Upper lobe of left lung (tissue), 6 donors: ENCODE data around the gene FNDC1. TPM values are rescaled to one million over a fixed set of nuclear protein-coding genes. Genes with fewer than 3 reads are reported as not detected.

Experiments used
- ATAC-seq, 2 donors: fragments of 200-7000 bp; cut with Tn5 transposase; one replicate each; pipeline ENCODE4 v1.9.1; 2022; ENCODE audit warnings: mild to moderate bottlenecking in 2 of 2, moderate library complexity in 2 of 2; ENCODE audit not compliant: low FRiP score in 2 of 2
- DNase-seq, 2 donors: peaks; one replicate each; pipeline ENCODE4 v3.0.0-alpha.2; 2019 to 2020
- H3K27ac ChIP-seq, 4 donors: fragments of 200-600 bp; sonication (generic); one replicate each; pipeline ENCODE4 v1.5.1; 2016 to 2019
- H3K27me3 ChIP-seq, 4 donors: fragments of 200-600 bp; sonication (generic); one replicate each; pipeline ENCODE4 v1.5.1; 2017 to 2019
- H3K36me3 ChIP-seq, 4 donors: fragments of 200-600 bp; sonication (generic); one replicate each; pipeline ENCODE4 v1.5.1; 2016 to 2019
- H3K4me1 ChIP-seq, 4 donors: fragments of 200-600 bp; sonication (generic); one replicate each; pipeline ENCODE4 v1.5.1; 2018 to 2019
- H3K4me3 ChIP-seq, 4 donors: fragments of 200-600 bp; sonication (generic); one replicate each; pipeline ENCODE4 v1.5.1; 2017 to 2019; ENCODE audit warnings: mild to moderate bottlenecking in 2 of 4, moderate library complexity in 1 of 4
- H3K9me3 ChIP-seq, 4 donors: fragments of 200-600 bp; sonication (generic); one replicate each; pipeline ENCODE4 v1.5.1; 2018 to 2019
- CTCF ChIP-seq, 6 experiments: fragments of 450-650 bp in 4 of 6; fragments of 200-600 bp in 2 of 6; sonication (generic) in 2 of 6; IDR thresholded peaks; one replicate each; pipeline ENCODE4 v1.5.1; 2016 to 2019; ENCODE audit warnings: antibody characterized with exemption in 6 of 6
- EP300 ChIP-seq, 4 donors: sonication (generic); formaldehyde crosslinking; IDR thresholded peaks; one replicate each; pipeline ENCODE4 v1.5.1; 2017; ENCODE audit warnings: antibody characterized with exemption in 4 of 4, control low read depth in 2 of 4
- POLR2A ChIP-seq, 4 donors: fragments of 450-650 bp; IDR thresholded peaks; one replicate each; pipeline ENCODE4 v1.5.1; 2016 to 2017; ENCODE audit warnings: antibody characterized with exemption in 4 of 4, mild to moderate bottlenecking in 2 of 4
- POLR2AphosphoS5 ChIP-seq, 2 donors: sonication (generic); formaldehyde crosslinking; IDR thresholded peaks; one replicate each; pipeline ENCODE4 v1.5.1; 2017; ENCODE audit warnings: antibody characterized with exemption in 2 of 2
- WGBS, 2 donors: methylation state at CpG; one replicate each; pipeline ENCODE4 v1.1.5; 2017 to 2018; 5-methylcytosine and 5-hydroxymethylcytosine counted together
- total RNA-seq, 6 donors: library from RNA; depleted of rRNA in 4 of 6; stranded (reverse); fragments of >200 nt in 4 of 6; gene quantifications; one replicate each; pipeline versions ENCODE4 v1.1.0 to v1.2.1, GENCODE V29; 2016 to 2021
- donor health status: DM: no; HTN: no; CAD: no; lungs with moderate emphysema.
- donor health status: DM: no; HTN: yes; CAD: no; lungs with severe emphysema.

Gene FNDC1
- total RNA-seq, 6 donors from 2014 or later: 0.30 to 1.8 (median 0.65) TPM; not detected in 2

DNA sequence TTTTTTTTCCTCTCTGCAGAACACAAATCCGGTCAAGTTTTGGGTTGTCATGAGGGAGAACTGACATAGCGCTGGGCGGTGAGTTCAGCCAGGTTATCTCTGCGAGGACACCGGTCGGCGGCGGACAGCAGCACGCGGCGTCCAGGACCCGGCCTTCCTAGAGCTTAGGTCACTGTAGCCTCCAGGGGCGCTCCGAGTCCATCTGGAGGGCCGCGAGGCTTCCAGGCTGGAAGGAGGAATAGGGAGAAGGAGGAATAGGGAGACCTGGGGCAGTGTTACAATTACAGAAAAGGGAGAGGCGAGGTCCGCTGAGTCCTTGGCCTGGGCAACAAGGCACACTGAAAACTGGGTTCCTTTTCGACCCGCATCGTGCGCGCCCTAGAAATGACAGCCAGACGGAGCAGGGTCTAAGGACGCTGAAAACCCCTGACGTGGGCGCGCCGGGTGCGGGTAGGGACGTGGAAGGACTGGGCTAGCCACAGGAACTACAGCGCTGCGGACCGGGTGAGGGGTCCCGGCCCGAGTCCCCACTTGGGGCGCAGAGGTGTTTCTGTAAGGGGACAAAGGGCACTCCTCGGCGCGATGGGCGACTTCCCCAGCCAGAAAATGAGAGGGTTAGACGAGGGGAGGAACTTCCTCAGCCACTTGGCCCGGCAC, 536 bp upstream of the FNDC1 start:
- 5 to 10% methylated on average over 37 to 42 of the region's 43 CpGs for WGBS, 2 donors
- DNase-seq: peak; percentile 44 to 76
- Histone ChIP-seq H3K4me1 (peaks cover 15 to 24% (median 19%) of the 10 kb centered on the region in 4 donors), H3K27me3 (peaks cover 0 to 27% (median 7%) of the 10 kb centered on the region in 4 donors), H3K27ac (no peak overlapping the region), H3K36me3 (no peaks in the 10 kb centered on the region), H3K9me3 (no peaks in the 10 kb centered on the region), H3K4me3 (peak overlapping the region in 3 of 4 donors; percentile 34 to 39 (median 39))
- ATAC-seq: peak in 1 of 2 donors; percentile 79
- TF ChIP-seq EP300 (IDR thresholded peaks at IDR 0.05): no peak
- TF ChIP-seq POLR2A (IDR thresholded peaks at IDR 0.05): no peak
- no peak for TF ChIP-seq CTCF (IDR thresholded peaks at IDR 0.05)
- no peak for TF ChIP-seq POLR2AphosphoS5 (IDR thresholded peaks at IDR 0.05)

GRCh38 chr6:159169557-159170332, 545 bp downstream of the FNDC1 start:
- TF ChIP-seq EP300 (IDR thresholded peaks at IDR 0.05) (no peak), POLR2A (IDR thresholded peaks at IDR 0.05) (no peak), CTCF (IDR thresholded peaks at IDR 0.05) (no peak), POLR2AphosphoS5 (IDR thresholded peaks at IDR 0.05) (no peak)
- peak in 1 of 2 donors; percentile 84 for DNase-seq
- no peaks in the 10 kb centered on the region for H3K9me3 ChIP-seq
- H3K36me3 ChIP-seq: no peaks in the 10 kb centered on the region
- H3K4me3 ChIP-seq: peak overlapping the region in 3 of 4 donors; percentile 34 to 39 (median 39)
- WGBS, 2 donors: 2 to 6% methylated on average over 26 to 62 of the region's 87 CpGs
- no peak overlapping the region for H3K27ac ChIP-seq
- H3K4me1 ChIP-seq: peaks cover 15 to 28% (median 18%) of the 10 kb centered on the region in 4 donors
- peak in 1 of 2 donors; percentile 41 for ATAC-seq
- peaks cover 0 to 27% (median 7%) of the 10 kb centered on the region in 4 donors for H3K27me3 ChIP-seq

DNA sequence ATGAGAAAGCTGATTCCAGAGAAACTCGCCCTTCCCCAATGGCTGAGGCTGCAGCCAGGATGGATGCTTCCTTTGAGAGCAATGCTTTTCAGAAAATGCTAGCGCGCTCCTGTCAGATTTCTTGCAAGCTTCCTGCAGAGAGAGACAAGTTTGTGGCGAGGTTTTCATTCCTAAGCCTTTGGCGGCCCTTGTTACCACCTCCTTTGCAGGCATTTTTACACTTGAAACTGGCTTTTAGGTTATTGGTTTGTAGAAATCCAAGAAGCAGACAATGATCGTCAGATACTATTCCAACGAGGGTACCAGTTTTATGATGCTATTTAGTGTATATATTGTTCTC, 1.1 kb downstream of the FNDC1 start:
- Histone ChIP-seq H3K27me3 (peaks cover 0 to 27% (median 7%) of the 10 kb centered on the region in 4 donors), H3K36me3 (no peaks in the 10 kb centered on the region), H3K9me3 (no peaks in the 10 kb centered on the region), H3K27ac (no peak overlapping the region), H3K4me3 (peak overlapping the region in 3 of 4 donors; percentile 34 to 39 (median 39)), H3K4me1 (peaks cover 15 to 28% (median 18%) of the 10 kb centered on the region in 4 donors)
- ATAC-seq (no peak), DNase-seq (no peak)
- TF ChIP-seq POLR2AphosphoS5 (IDR thresholded peaks at IDR 0.05) (no peak), EP300 (IDR thresholded peaks at IDR 0.05) (no peak), POLR2A (IDR thresholded peaks at IDR 0.05) (no peak), CTCF (IDR thresholded peaks at IDR 0.05) (no peak)
- WGBS, 2 donors: 7 to 8% methylated on average over 7 of the region's 7 CpGs

DNA sequence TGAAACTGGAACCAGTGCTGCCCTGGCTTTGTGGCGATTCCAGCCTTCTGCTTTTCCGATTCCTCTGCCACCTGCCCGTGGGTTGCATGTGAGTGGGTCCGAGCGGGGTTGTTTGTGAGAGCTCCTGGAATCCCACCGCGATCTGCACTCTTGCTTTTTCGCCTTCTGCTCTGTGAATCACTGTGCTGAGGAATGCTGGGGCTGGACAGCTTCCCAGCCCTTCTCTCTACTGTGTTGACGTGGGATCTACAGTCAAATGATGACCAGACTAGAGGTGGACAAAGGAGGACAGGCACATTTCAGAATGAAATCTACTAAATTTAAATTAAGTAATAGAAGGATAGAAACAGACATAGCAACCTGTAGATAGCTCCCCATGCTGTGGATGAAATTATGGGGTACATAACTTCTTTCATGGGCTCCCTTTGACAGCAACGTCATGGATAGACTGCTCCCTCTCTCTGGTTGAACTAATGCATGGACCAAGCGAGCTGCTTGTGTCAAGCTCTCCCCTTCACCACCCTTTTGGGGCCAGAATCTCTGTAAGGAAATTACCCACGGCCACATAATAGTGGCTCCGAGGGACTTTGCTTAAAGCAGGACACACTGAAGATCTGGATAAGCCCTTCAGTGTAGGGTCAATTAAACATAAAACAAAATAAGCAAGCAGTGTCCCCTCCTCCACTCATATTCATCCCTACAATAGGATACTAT, 2.0 kb downstream of the FNDC1 start:
- Histone ChIP-seq H3K27me3 (peaks cover 0 to 27% (median 7%) of the 10 kb centered on the region in 4 donors), H3K4me1 (peaks cover 15 to 28% (median 18%) of the 10 kb centered on the region in 4 donors), H3K36me3 (no peaks in the 10 kb centered on the region), H3K4me3 (no peak overlapping the region), H3K27ac (no peak overlapping the region), H3K9me3 (no peaks in the 10 kb centered on the region)
- DNase-seq: no peak
- WGBS, 2 donors: 47 to 49% methylated on average over 13 of the region's 13 CpGs
- peak in 1 of 2 donors; percentile 29 for ATAC-seq
- TF ChIP-seq POLR2AphosphoS5 (IDR thresholded peaks at IDR 0.05) (no peak), EP300 (IDR thresholded peaks at IDR 0.05) (no peak), CTCF (IDR thresholded peaks at IDR 0.05) (no peak), POLR2A (IDR thresholded peaks at IDR 0.05) (no peak)
